Suprapubic skin (tissue), 4 donors: ENCODE data around the gene AGPAT1. TPM values are rescaled to one million over a fixed set of nuclear protein-coding genes. Genes with fewer than 3 reads are reported as not detected.

Experiments used
- DNase-seq, 2 donors: peaks; one replicate each; pipeline ENCODE4 v3.0.0-alpha.2; 2019; ENCODE audit warnings: low spot score in 2 of 2
- H3K27ac ChIP-seq: fragments of 200-600 bp; sonication (generic); one replicate; pipeline ENCODE4 v1.5.1; 2019
- H3K27me3 ChIP-seq: fragments of 200-600 bp; sonication (generic); one replicate; pipeline ENCODE4 v1.5.1; 2019
- H3K36me3 ChIP-seq: fragments of 200-600 bp; sonication (generic); one replicate; pipeline ENCODE4 v1.5.1; 2019
- H3K4me1 ChIP-seq: fragments of 200-600 bp; sonication (generic); one replicate; pipeline ENCODE4 v1.5.1; 2019
- H3K4me3 ChIP-seq: fragments of 200-600 bp; sonication (generic); one replicate; pipeline ENCODE4 v1.5.1; 2019; ENCODE audit warnings: mild to moderate bottlenecking
- H3K9me3 ChIP-seq: fragments of 200-600 bp; sonication (generic); one replicate; pipeline ENCODE4 v1.5.1; 2019
- CTCF ChIP-seq, 2 donors: fragments of 200-600 bp in 1 of 2; fragments of 450-650 bp in 1 of 2; sonication (generic) in 1 of 2; IDR thresholded peaks; one replicate each; pipeline ENCODE4 v1.5.1; 2016 to 2019; ENCODE audit warnings: antibody characterized with exemption in 2 of 2, mild to moderate bottlenecking in 1 of 2, moderate library complexity in 1 of 2
- EP300 ChIP-seq: sonication (generic); formaldehyde crosslinking; IDR thresholded peaks from one replicate; pipeline ENCODE4 v1.6.1; 2017; ENCODE audit warnings: antibody characterized with exemption
- POLR2A ChIP-seq, 2 donors: fragments of 450-650 bp; IDR thresholded peaks; one replicate each; pipeline ENCODE4 v1.6.1; 2017; ENCODE audit warnings: antibody characterized with exemption in 2 of 2, mild to moderate bottlenecking in 2 of 2, moderate library complexity in 2 of 2
- POLR2AphosphoS5 ChIP-seq, 3 donors: sonication (generic); formaldehyde crosslinking; IDR thresholded peaks; one replicate each; pipeline ENCODE4 v1.6.1; 2017; ENCODE audit warnings: antibody characterized with exemption in 3 of 3
- WGBS: methylation state at CpG from one replicate; pipeline ENCODE4 v1.1.5; 2018; 5-methylcytosine and 5-hydroxymethylcytosine counted together
- total RNA-seq, 4 donors: library from RNA; depleted of rRNA; stranded (reverse); fragments of >200 nt; gene quantifications; one replicate each; pipeline ENCODE4 v1.1.0, GENCODE V29; 2016

AGPAT1 gene
- total RNA-seq, 4 donors from 2014 or later = 30.4 to 68.9 (median 42.6) TPM

- no peak overlapping the region for H3K27ac ChIP-seq
- peaks cover 53% of the 10 kb centered on the region for H3K4me1 ChIP-seq
- no peaks in the 10 kb centered on the region for H3K27me3 ChIP-seq
- H3K36me3 ChIP-seq = peaks cover 17% of the 10 kb centered on the region
- no peaks in the 10 kb centered on the region for H3K9me3 ChIP-seq
- TF ChIP-seq POLR2AphosphoS5 (IDR thresholded peaks at IDR 0.05) = no peak
- no peak for TF ChIP-seq POLR2A (IDR thresholded peaks at IDR 0.05)
- TF ChIP-seq EP300 = no peak
- no peak for TF ChIP-seq CTCF (IDR thresholded peaks at IDR 0.05)
- no peak for DNase-seq
- H3K4me3 ChIP-seq = no peak overlapping the region
- 83% methylated on average over 1 of the region's 1 CpG for whole genome bisulfite sequencing
Observed at GRCh38 chr6:32174416-32174815, 1.5 kb downstream of the AGPAT1 start.

GRCh38 chr6:32173051-32173727 lies 2.7 kb downstream of the AGPAT1 start:
- Histone ChIP-seq H3K36me3 (peaks cover 29% of the 10 kb centered on the region), H3K4me1 (peaks cover 45% of the 10 kb centered on the region)
- DNase-seq = no peak

GRCh38 chr6:32171234-32171633 lies 4.7 kb downstream of the AGPAT1 start:
- peaks cover 30% of the 10 kb centered on the region for H3K4me1 ChIP-seq
- no peaks in the 10 kb centered on the region for H3K9me3 ChIP-seq
- no peak overlapping the region for H3K4me3 ChIP-seq
- peaks cover 49% of the 10 kb centered on the region for H3K36me3 ChIP-seq
- TF ChIP-seq POLR2A (IDR thresholded peaks at IDR 0.05) (no peak), POLR2AphosphoS5 (IDR thresholded peaks at IDR 0.05) (no peak), CTCF (IDR thresholded peaks at IDR 0.05) (no peak), EP300 (no peak)
- no peak overlapping the region for H3K27ac ChIP-seq
- H3K27me3 ChIP-seq = no peaks in the 10 kb centered on the region
- DNase-seq = no peak
- 91% methylated on average over 6 of the region's 6 CpGs for WGBS

More at GRCh38 chr6:32173051-32173727, 2.7 kb downstream of the AGPAT1 start:
- Histone ChIP-seq H3K27ac (peak overlapping the region; percentile 7), H3K9me3 (no peaks in the 10 kb centered on the region), H3K4me3 (no peak overlapping the region), H3K27me3 (no peaks in the 10 kb centered on the region)
- 54% methylated on average over 4 of the region's 4 CpGs for WGBS
- TF ChIP-seq POLR2A (IDR thresholded peaks at IDR 0.05) = no peak
- no peak for TF ChIP-seq EP300
- TF ChIP-seq CTCF (IDR thresholded peaks at IDR 0.05) = no peak
- no peak for TF ChIP-seq POLR2AphosphoS5 (IDR thresholded peaks at IDR 0.05)

GRCh38 chr6:32170294-32170693 lies 5.6 kb downstream of the AGPAT1 start:
- TF ChIP-seq EP300 = no peak
- TF ChIP-seq POLR2A (IDR thresholded peaks at IDR 0.05) = no peak
- Histone ChIP-seq H3K27ac (no peak overlapping the region), H3K9me3 (no peaks in the 10 kb centered on the region), H3K36me3 (peaks cover 57% of the 10 kb centered on the region), H3K4me1 (peaks cover 23% of the 10 kb centered on the region), H3K27me3 (no peaks in the 10 kb centered on the region), H3K4me3 (no peak overlapping the region)
- DNase-seq = no peak
- WGBS = 97% methylated on average over 3 of the region's 11 CpGs

- Histone ChIP-seq H3K4me3 (no peak overlapping the region), H3K27ac (no peak overlapping the region), H3K36me3 (peaks cover 69% of the 10 kb centered on the region), H3K9me3 (no peaks in the 10 kb centered on the region), H3K27me3 (no peaks in the 10 kb centered on the region), H3K4me1 (peaks cover 16% of the 10 kb centered on the region)
- 82% methylated on average over 11 of the region's 11 CpGs for WGBS
- no peak for TF ChIP-seq CTCF (IDR thresholded peaks at IDR 0.05)
- no peak for TF ChIP-seq EP300
- TF ChIP-seq POLR2AphosphoS5 (IDR thresholded peaks at IDR 0.05) = no peak
- no peak for TF ChIP-seq POLR2A (IDR thresholded peaks at IDR 0.05)
- no peak for DNase-seq
Observed at GRCh38 chr6:32168807-32169591, 6.9 kb downstream of the AGPAT1 start.
